ENCODE measurements around the gene NEK6.

DNA sequence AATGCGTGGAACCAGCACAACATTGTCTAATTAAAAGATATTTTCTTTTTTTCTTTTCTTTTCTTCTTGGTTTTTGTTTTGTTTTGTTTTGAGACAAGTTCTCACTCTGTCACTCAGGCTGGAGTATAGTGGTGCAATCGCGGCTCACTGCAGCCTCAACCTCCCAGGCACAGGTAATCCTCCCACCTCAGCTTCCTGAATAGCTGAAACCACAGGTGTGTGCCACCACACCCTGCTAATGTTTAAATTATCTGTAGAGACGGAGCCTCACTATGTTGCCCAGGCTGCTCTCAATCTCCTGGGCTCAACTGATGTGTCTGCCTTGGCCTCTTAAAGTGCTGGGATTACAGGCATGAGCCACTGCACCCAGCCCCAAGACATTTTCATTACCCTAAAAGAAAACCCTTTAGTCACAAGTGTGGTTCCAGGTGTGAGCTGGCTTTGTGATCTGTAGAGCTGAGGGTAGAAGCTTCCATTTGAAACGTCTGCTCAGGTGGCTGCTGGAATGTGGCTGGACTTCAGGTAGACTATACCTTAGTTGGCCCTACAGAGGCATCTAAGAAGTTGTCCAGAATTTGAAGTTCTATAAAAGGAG is 19.1 kb upstream of the NEK6 start:
- TF ChIP-seq, protein P1, sequence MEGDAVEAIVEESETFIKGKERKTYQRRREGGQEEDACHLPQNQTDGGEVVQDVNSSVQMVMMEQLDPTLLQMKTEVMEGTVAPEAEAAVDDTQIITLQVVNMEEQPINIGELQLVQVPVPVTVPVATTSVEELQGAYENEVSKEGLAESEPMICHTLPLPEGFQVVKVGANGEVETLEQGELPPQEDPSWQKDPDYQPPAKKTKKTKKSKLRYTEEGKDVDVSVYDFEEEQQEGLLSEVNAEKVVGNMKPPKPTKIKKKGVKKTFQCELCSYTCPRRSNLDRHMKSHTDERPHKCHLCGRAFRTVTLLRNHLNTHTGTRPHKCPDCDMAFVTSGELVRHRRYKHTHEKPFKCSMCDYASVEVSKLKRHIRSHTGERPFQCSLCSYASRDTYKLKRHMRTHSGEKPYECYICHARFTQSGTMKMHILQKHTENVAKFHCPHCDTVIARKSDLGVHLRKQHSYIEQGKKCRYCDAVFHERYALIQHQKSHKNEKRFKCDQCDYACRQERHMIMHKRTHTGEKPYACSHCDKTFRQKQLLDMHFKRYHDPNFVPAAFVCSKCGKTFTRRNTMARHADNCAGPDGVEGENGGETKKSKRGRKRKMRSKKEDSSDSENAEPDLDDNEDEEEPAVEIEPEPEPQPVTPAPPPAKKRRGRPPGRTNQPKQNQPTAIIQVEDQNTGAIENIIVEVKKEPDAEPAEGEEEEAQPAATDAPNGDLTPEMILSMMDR (IDR thresholded peaks at IDR 0.05), result no peak
- TF ChIP-seq, protein P2, sequence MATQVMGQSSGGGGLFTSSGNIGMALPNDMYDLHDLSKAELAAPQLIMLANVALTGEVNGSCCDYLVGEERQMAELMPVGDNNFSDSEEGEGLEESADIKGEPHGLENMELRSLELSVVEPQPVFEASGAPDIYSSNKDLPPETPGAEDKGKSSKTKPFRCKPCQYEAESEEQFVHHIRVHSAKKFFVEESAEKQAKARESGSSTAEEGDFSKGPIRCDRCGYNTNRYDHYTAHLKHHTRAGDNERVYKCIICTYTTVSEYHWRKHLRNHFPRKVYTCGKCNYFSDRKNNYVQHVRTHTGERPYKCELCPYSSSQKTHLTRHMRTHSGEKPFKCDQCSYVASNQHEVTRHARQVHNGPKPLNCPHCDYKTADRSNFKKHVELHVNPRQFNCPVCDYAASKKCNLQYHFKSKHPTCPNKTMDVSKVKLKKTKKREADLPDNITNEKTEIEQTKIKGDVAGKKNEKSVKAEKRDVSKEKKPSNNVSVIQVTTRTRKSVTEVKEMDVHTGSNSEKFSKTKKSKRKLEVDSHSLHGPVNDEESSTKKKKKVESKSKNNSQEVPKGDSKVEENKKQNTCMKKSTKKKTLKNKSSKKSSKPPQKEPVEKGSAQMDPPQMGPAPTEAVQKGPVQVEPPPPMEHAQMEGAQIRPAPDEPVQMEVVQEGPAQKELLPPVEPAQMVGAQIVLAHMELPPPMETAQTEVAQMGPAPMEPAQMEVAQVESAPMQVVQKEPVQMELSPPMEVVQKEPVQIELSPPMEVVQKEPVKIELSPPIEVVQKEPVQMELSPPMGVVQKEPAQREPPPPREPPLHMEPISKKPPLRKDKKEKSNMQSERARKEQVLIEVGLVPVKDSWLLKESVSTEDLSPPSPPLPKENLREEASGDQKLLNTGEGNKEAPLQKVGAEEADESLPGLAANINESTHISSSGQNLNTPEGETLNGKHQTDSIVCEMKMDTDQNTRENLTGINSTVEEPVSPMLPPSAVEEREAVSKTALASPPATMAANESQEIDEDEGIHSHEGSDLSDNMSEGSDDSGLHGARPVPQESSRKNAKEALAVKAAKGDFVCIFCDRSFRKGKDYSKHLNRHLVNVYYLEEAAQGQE (IDR thresholded peaks at IDR 0.05), result no peak
- TF ChIP-seq POLR2A (IDR thresholded peaks at IDR 0.05; ENCODE audit: low read length), result no peak
- no peak for TF ChIP-seq MAZ (IDR thresholded peaks at IDR 0.05; ENCODE audit: borderline replicate concordance, low read depth, low read length)
- no peak for TF ChIP-seq ZFP36 (IDR thresholded peaks at IDR 0.05; ENCODE audit: borderline replicate concordance, partially characterized antibody)
- no peak for TF ChIP-seq HDAC2 (IDR thresholded peaks at IDR 0.05)
- TF ChIP-seq, protein P3, sequence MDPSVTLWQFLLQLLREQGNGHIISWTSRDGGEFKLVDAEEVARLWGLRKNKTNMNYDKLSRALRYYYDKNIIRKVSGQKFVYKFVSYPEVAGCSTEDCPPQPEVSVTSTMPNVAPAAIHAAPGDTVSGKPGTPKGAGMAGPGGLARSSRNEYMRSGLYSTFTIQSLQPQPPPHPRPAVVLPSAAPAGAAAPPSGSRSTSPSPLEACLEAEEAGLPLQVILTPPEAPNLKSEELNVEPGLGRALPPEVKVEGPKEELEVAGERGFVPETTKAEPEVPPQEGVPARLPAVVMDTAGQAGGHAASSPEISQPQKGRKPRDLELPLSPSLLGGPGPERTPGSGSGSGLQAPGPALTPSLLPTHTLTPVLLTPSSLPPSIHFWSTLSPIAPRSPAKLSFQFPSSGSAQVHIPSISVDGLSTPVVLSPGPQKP (IDR thresholded peaks at IDR 0.05; ENCODE audit: low read depth, low read length), result no peak
- TF ChIP-seq, protein P4, sequence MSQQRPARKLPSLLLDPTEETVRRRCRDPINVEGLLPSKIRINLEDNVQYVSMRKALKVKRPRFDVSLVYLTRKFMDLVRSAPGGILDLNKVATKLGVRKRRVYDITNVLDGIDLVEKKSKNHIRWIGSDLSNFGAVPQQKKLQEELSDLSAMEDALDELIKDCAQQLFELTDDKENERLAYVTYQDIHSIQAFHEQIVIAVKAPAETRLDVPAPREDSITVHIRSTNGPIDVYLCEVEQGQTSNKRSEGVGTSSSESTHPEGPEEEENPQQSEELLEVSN (IDR thresholded peaks at IDR 0.05; ENCODE audit: borderline replicate concordance, low read depth), result no peak
- TF ChIP-seq MAFK (IDR thresholded peaks at IDR 0.05; ENCODE audit: partially characterized antibody), result no peak
- TF ChIP-seq, protein P5, sequence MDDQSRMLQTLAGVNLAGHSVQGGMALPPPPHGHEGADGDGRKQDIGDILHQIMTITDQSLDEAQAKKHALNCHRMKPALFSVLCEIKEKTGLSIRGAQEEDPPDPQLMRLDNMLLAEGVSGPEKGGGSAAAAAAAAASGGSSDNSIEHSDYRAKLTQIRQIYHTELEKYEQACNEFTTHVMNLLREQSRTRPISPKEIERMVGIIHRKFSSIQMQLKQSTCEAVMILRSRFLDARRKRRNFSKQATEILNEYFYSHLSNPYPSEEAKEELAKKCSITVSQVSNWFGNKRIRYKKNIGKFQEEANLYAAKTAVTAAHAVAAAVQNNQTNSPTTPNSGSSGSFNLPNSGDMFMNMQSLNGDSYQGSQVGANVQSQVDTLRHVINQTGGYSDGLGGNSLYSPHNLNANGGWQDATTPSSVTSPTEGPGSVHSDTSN (IDR thresholded peaks at IDR 0.05), result no peak
- TF ChIP-seq POLR2AphosphoS2 (conservative IDR thresholded peaks at IDR 0.05; ENCODE audit: low read length), result no peak
- TF ChIP-seq GATA3 (IDR thresholded peaks at IDR 0.05; ENCODE audit: borderline replicate concordance), result no peak
- no peak for TF ChIP-seq EP300 (IDR thresholded peaks at IDR 0.05)
